HEK293 (cell line): Measurements from ENCODE around the gene C19orf25.

ENCODE experiments used
- GFI1B ChIP-seq: fragments of 450-650 bp; formaldehyde crosslinking; IDR thresholded peaks from 2 replicates; pipeline ENCODE4 v1.5.1; 2016; ENCODE audit warnings: missing biosample characterization, missing genetic modification characterization
- GLIS2 ChIP-seq: fragments of 450-650 bp; formaldehyde crosslinking; IDR thresholded peaks from 2 replicates; pipeline ENCODE4 v1.5.1; 2016; ENCODE audit warnings: missing biosample characterization, missing genetic modification characterization
- SP2 ChIP-seq: fragments of 450-650 bp; formaldehyde crosslinking; IDR thresholded peaks from 2 replicates; pipeline ENCODE4 v1.5.1; 2016; ENCODE audit warnings: missing biosample characterization, missing genetic modification characterization
- SP3 ChIP-seq: fragments of 450-650 bp; formaldehyde crosslinking; IDR thresholded peaks from 2 replicates; pipeline ENCODE4 v1.5.1; 2016; ENCODE audit warnings: missing biosample characterization, missing genetic modification characterization
- ZBTB20 ChIP-seq: fragments of 450-650 bp; formaldehyde crosslinking; IDR thresholded peaks from 2 replicates; pipeline ENCODE4 v1.5.1; 2016; ENCODE audit warnings: missing biosample characterization, missing genetic modification characterization
- ZNF2 ChIP-seq: fragments of 450-650 bp; formaldehyde crosslinking; IDR thresholded peaks from 2 replicates; pipeline ENCODE4 v1.5.1; 2016; ENCODE audit warnings: missing biosample characterization, missing genetic modification characterization
- ZNF202 ChIP-seq: fragments of 450-650 bp; formaldehyde crosslinking; IDR thresholded peaks from 2 replicates; pipeline ENCODE4 v1.5.1; 2016; ENCODE audit warnings: missing biosample characterization, missing genetic modification characterization, borderline replicate concordance
- ZNF24 ChIP-seq: fragments of 450-650 bp; formaldehyde crosslinking; IDR thresholded peaks from 2 replicates; pipeline ENCODE4 v1.5.1; 2016; ENCODE audit warnings: missing biosample characterization, missing genetic modification characterization
- ZNF335 ChIP-seq: fragments of 450-650 bp; formaldehyde crosslinking; conservative IDR thresholded peaks from 2 replicates; pipeline ENCODE4 v1.5.1; 2016; ENCODE audit warnings: missing biosample characterization, missing genetic modification characterization
- ZNF350 ChIP-seq: fragments of 450-650 bp; formaldehyde crosslinking; IDR thresholded peaks from 2 replicates; pipeline ENCODE4 v1.5.0; 2017; ENCODE audit warnings: missing biosample characterization, mild to moderate bottlenecking, missing genetic modification characterization
- ZNF416 ChIP-seq: fragments of 450-650 bp; formaldehyde crosslinking; IDR thresholded peaks from 2 replicates; pipeline ENCODE4 v1.5.1; 2016; ENCODE audit warnings: missing biosample characterization, missing genetic modification characterization
- ZNF48 ChIP-seq: fragments of 450-650 bp; formaldehyde crosslinking; IDR thresholded peaks from 2 replicates; pipeline ENCODE4 v1.5.1; 2016; ENCODE audit warnings: missing biosample characterization, missing genetic modification characterization
- ZNF600 ChIP-seq: fragments of 450-650 bp; formaldehyde crosslinking; IDR thresholded peaks from 2 replicates; pipeline ENCODE4 v1.5.1; 2016; ENCODE audit warnings: missing biosample characterization, missing genetic modification characterization
- TF ChIP-seq, protein P1 (sequence below): fragments of 450-650 bp; formaldehyde crosslinking; IDR thresholded peaks from 2 replicates; pipeline ENCODE4 v1.5.1; 2016; ENCODE audit warnings: missing biosample characterization, missing genetic modification characterization, borderline replicate concordance
- TF ChIP-seq, protein P2 (sequence below): fragments of 450-650 bp; formaldehyde crosslinking; IDR thresholded peaks from 2 replicates; pipeline ENCODE4 v1.5.1; 2016; ENCODE audit warnings: missing biosample characterization, missing genetic modification characterization, borderline replicate concordance
- TF ChIP-seq, protein P3 (sequence below): fragments of 450-650 bp; formaldehyde crosslinking; IDR thresholded peaks from 2 replicates; pipeline ENCODE4 v1.5.1; 2016; ENCODE audit warnings: missing biosample characterization, missing genetic modification characterization
- TF ChIP-seq, protein P4 (sequence below): fragments of 450-650 bp; formaldehyde crosslinking; IDR thresholded peaks from 2 replicates; pipeline ENCODE4 v1.5.1; 2017; ENCODE audit warnings: missing biosample characterization, mild to moderate bottlenecking, missing genetic modification characterization, moderate library complexity
- TF ChIP-seq, protein P5 (sequence below): fragments of 450-650 bp; IDR thresholded peaks from 2 replicates; pipeline ENCODE4 v1.5.1; 2018; ENCODE audit warnings: missing biosample characterization, mild to moderate bottlenecking, missing genetic modification characterization

C19orf25 gene

DNA sequence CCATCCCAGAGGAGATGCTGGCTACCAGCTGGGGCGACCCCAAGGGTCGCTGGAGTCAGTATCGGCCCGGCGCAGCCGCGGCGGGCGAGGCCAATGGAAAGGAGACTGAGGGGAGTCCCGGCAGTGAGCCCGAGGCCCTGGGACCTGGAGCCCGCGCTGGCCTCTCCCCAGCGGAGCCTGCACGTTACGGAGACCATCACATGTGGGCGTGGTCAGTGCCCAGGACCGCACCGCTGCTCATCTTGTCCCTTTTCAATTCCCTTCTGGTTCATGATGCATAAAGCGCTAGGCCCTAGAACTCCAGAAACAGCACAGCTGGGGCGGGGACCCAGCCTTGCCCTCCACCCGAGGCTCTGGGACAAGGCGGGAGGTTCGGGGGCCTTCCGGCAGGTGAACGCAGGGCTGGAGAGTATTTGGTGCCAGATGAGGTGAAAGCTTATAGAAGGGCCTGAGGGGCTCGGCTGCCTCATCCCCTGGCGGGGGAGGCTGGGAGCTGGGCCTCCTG lies 8.0 kb downstream of the C19orf25 start (continued):
- TF ChIP-seq, protein P1, sequence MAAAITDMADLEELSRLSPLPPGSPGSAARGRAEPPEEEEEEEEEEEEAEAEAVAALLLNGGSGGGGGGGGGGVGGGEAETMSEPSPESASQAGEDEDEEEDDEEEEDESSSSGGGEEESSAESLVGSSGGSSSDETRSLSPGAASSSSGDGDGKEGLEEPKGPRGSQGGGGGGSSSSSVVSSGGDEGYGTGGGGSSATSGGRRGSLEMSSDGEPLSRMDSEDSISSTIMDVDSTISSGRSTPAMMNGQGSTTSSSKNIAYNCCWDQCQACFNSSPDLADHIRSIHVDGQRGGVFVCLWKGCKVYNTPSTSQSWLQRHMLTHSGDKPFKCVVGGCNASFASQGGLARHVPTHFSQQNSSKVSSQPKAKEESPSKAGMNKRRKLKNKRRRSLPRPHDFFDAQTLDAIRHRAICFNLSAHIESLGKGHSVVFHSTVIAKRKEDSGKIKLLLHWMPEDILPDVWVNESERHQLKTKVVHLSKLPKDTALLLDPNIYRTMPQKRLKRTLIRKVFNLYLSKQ (tag by site-specific recombination): no peak
- TF ChIP-seq ZNF416 (tag by site-specific recombination): no peak
- peak; percentile 1; the same call in 1 of the 2 replicates for TF ChIP-seq SP2 (tag by site-specific recombination)
- TF ChIP-seq ZNF600 (tag by site-specific recombination): peak; percentile 75
- TF ChIP-seq GLIS2: 0 out of 2 replicates have a peak, but pooled peaks have one; percentile 5
- TF ChIP-seq ZBTB20 (tag by site-specific recombination): peak; percentile 94
- TF ChIP-seq, protein P2, sequence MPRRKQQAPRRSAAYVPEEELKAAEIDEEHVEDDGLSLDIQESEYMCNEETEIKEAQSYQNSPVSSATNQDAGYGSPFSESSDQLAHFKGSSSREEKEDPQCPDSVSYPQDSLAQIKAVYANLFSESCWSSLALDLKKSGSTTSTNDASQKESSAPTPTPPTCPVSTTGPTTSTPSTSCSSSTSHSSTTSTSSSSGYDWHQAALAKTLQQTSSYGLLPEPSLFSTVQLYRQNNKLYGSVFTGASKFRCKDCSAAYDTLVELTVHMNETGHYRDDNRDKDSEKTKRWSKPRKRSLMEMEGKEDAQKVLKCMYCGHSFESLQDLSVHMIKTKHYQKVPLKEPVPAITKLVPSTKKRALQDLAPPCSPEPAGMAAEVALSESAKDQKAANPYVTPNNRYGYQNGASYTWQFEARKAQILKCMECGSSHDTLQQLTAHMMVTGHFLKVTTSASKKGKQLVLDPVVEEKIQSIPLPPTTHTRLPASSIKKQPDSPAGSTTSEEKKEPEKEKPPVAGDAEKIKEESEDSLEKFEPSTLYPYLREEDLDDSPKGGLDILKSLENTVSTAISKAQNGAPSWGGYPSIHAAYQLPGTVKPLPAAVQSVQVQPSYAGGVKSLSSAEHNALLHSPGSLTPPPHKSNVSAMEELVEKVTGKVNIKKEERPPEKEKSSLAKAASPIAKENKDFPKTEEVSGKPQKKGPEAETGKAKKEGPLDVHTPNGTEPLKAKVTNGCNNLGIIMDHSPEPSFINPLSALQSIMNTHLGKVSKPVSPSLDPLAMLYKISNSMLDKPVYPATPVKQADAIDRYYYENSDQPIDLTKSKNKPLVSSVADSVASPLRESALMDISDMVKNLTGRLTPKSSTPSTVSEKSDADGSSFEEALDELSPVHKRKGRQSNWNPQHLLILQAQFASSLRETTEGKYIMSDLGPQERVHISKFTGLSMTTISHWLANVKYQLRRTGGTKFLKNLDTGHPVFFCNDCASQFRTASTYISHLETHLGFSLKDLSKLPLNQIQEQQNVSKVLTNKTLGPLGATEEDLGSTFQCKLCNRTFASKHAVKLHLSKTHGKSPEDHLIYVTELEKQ (tag by site-specific recombination): no peak
- TF ChIP-seq ZNF335: peak; percentile 93
- TF ChIP-seq ZNF202 (tag by site-specific recombination): no peak
- TF ChIP-seq SP3 (tag by site-specific recombination): peak; percentile 47; the same call in 1 of the 2 replicates
- TF ChIP-seq, protein P3, sequence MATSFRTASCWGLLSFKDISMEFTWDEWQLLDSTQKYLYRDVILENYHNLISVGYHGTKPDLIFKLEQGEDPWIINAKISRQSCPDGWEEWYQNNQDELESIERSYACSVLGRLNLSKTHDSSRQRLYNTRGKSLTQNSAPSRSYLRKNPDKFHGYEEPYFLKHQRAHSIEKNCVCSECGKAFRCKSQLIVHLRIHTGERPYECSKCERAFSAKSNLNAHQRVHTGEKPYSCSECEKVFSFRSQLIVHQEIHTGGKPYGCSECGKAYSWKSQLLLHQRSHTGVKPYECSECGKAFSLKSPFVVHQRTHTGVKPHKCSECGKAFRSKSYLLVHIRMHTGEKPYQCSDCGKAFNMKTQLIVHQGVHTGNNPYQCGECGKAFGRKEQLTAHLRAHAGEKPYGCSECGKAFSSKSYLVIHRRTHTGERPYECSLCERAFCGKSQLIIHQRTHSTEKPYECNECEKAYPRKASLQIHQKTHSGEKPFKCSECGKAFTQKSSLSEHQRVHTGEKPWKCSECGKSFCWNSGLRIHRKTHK (tag by site-specific recombination): no peak
- no peak for TF ChIP-seq ZNF350 (tag by site-specific recombination)
- TF ChIP-seq, protein P4, sequence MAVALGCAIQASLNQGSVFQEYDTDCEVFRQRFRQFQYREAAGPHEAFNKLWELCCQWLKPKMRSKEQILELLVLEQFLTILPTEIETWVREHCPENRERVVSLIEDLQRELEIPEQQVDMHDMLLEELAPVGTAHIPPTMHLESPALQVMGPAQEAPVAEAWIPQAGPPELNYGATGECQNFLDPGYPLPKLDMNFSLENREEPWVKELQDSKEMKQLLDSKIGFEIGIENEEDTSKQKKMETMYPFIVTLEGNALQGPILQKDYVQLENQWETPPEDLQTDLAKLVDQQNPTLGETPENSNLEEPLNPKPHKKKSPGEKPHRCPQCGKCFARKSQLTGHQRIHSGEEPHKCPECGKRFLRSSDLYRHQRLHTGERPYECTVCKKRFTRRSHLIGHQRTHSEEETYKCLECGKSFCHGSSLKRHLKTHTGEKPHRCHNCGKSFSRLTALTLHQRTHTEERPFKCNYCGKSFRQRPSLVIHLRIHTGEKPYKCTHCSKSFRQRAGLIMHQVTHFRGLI (tag by site-specific recombination): 0 out of 2 replicates have a peak, but pooled peaks have one; percentile 6
- TF ChIP-seq, protein P5, sequence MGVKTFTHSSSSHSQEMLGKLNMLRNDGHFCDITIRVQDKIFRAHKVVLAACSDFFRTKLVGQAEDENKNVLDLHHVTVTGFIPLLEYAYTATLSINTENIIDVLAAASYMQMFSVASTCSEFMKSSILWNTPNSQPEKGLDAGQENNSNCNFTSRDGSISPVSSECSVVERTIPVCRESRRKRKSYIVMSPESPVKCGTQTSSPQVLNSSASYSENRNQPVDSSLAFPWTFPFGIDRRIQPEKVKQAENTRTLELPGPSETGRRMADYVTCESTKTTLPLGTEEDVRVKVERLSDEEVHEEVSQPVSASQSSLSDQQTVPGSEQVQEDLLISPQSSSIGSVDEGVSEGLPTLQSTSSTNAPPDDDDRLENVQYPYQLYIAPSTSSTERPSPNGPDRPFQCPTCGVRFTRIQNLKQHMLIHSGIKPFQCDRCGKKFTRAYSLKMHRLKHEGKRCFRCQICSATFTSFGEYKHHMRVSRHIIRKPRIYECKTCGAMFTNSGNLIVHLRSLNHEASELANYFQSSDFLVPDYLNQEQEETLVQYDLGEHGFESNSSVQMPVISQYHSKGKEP (tag by site-specific recombination): no peak
- no peak for TF ChIP-seq ZNF2 (tag by site-specific recombination)
- no peak for TF ChIP-seq GFI1B (tag by site-specific recombination)
- 0 out of 2 replicates have a peak, but pooled peaks have one; percentile 34 for TF ChIP-seq ZNF24
- no peak for TF ChIP-seq ZNF48 (tag by site-specific recombination)
